ENCODE results near the gene VWDE.
A peak's percentile ranks its signal among the peaks of the same experiment; 100 is the strongest.
"Not testable (repeated sequence)": the region's sequence is repeated elsewhere in the genome, so short reads cannot be mapped to it uniquely, and the experiment has no call there.

VWDE gene

GRCh38 chr7:12403287-12404181 lies at the start of gene VWDE:
VWDE (minus strand) TSS chr7:12403865; CDS start chr7:12403716, 149 bp downstream.
- DNase-seq: peak; percentile 35 to 68

- DNase-seq: not testable (repeated sequence)
Measured at GRCh38 chr7:12453136-12453535, 49.5 kb upstream of the VWDE start.

- no peak for DNase-seq
Measured at GRCh38 chr7:12450615-12451014, 47.0 kb upstream of the VWDE start.

- DNase-seq: no peak
Measured at GRCh38 chr7:12444785-12445184, 41.1 kb upstream of the VWDE start.

- no peak for DNase-seq
Measured at GRCh38 chr7:12440229-12440628, 36.6 kb upstream of the VWDE start.

- no peak for DNase-seq
Measured at GRCh38 chr7:12436896-12437535, 33.4 kb upstream of the VWDE start.

GRCh38 chr7:12436126-12436525 lies 32.5 kb upstream of the VWDE start:
- no peak for DNase-seq

GRCh38 chr7:12434012-12434642 lies 30.5 kb upstream of the VWDE start:
- no peak for DNase-seq

- DNase-seq: no peak
Measured at GRCh38 chr7:12431886-12432556, 28.4 kb upstream of the VWDE start.

- DNase-seq: no peak
Measured at GRCh38 chr7:12425311-12425710, 21.6 kb upstream of the VWDE start.

GRCh38 chr7:12423997-12424745 lies 20.5 kb upstream of the VWDE start:
- no peak for DNase-seq

- no peak for DNase-seq
Measured at GRCh38 chr7:12423355-12423996, 19.8 kb upstream of the VWDE start.

- DNase-seq: peak; percentile 0 to 3
Measured at GRCh38 chr7:12422554-12423320, 19.1 kb upstream of the VWDE start.

GRCh38 chr7:12418452-12418851 lies 14.8 kb upstream of the VWDE start:
- no peak for DNase-seq

GRCh38 chr7:12415072-12415471 lies 11.4 kb upstream of the VWDE start:
- no peak for DNase-seq

GRCh38 chr7:12412407-12412806 lies 8.7 kb upstream of the VWDE start:
- no peak for DNase-seq

- DNase-seq: no peak
Measured at GRCh38 chr7:12410523-12410922, 6.9 kb upstream of the VWDE start.

GRCh38 chr7:12409097-12409711 lies 5.5 kb upstream of the VWDE start:
- no peak for DNase-seq

GRCh38 chr7:12407652-12408051 lies 4.0 kb upstream of the VWDE start:
- not testable (repeated sequence) for DNase-seq

GRCh38 chr7:12402365-12402725 lies 1.3 kb downstream of the VWDE start:
- no peak for DNase-seq
